HG03558 (cell line): ENCODE results near the gene MRPL39.

Source experiments
- ATAC-seq: cut with Tn5 transposase; IDR thresholded peaks from one replicate; pipeline ENCODE4 v1.9.1; 2021; ENCODE audit warnings: moderate number of reproducible peaks; ENCODE audit not compliant: unreplicated experiment; ENCODE audit errors: extremely low read depth

Gene MRPL39

GRCh38 chr21:25619198-25619597 lies 11.9 kb upstream of the MRPL39 start:
- no peak for ATAC-seq

GRCh38 chr21:25615880-25616279 lies 8.6 kb upstream of the MRPL39 start:
- no peak for ATAC-seq

- ATAC-seq: no peak
Measured at GRCh38 chr21:25614441-25614840, 7.2 kb upstream of the MRPL39 start.

GRCh38 chr21:25608044-25608737 lies 910 bp upstream of the MRPL39 start:
- peak; percentile 66 for ATAC-seq

GRCh38 chr21:25589887-25590286 lies 17.4 kb downstream of the MRPL39 start:
- no peak for ATAC-seq

GRCh38 chr21:25586791-25587190 lies 20.5 kb downstream of the MRPL39 start:
- no peak for ATAC-seq

GRCh38 chr21:25586326-25586725 lies 21.0 kb downstream of the MRPL39 start:
- ATAC-seq: no peak

- ATAC-seq: no peak
Measured at GRCh38 chr21:25584833-25585676, 22.2 kb downstream of the MRPL39 start.

GRCh38 chr21:25583370-25584130 lies 23.7 kb downstream of the MRPL39 start:
- no peak for ATAC-seq

- ATAC-seq: no peak
Measured at GRCh38 chr21:25582888-25583287, 24.4 kb downstream of the MRPL39 start.

- ATAC-seq: no peak
Measured at GRCh38 chr21:25582164-25582790, 25.0 kb downstream of the MRPL39 start.

- no peak for ATAC-seq
Measured at GRCh38 chr21:25581582-25581981, 25.7 kb downstream of the MRPL39 start.

GRCh38 chr21:25580912-25581260 lies 26.4 kb downstream of the MRPL39 start:
- ATAC-seq: no peak

GRCh38 chr21:25579226-25580013 lies 27.9 kb downstream of the MRPL39 start:
- no peak for ATAC-seq

GRCh38 chr21:25578056-25578961 lies 29.0 kb downstream of the MRPL39 start:
- ATAC-seq: no peak

- ATAC-seq: no peak
Measured at GRCh38 chr21:25577424-25578055, 29.7 kb downstream of the MRPL39 start.

- ATAC-seq: peak; percentile 15
Measured at GRCh38 chr21:25573409-25574206, 33.7 kb downstream of the MRPL39 start.
